Ramos (cell line): ENCODE results near the gene RAPGEF4.

Experiments
- in situ Hi-C: fragments of 300-500 bp; cut with MboI; formaldehyde crosslinking; loops from one replicate; pipeline ENCODE4 v1.14.3; 2022; ENCODE audit warnings: low sequenced_read_pairs; ENCODE audit not compliant: unreplicated experiment

The RAPGEF4 gene

GRCh38 chr2:172953970-172954852 lies 218.6 kb downstream of the RAPGEF4 start:
- in situ Hi-C loops: no loop called here

- in situ Hi-C loops: no loop called here
These were observed 219.9 kb downstream of the RAPGEF4 start for GRCh38 chr2:172955587-172955986.

GRCh38 chr2:172957734-172958133 lies 222.1 kb downstream of the RAPGEF4 start:
- in situ Hi-C loops: no loop called here

- in situ Hi-C loops: no loop called here
These were observed 226.4 kb downstream of the RAPGEF4 start for GRCh38 chr2:172962082-172962481.

- in situ Hi-C loops: no loop called here
These were observed 227.2 kb downstream of the RAPGEF4 start for GRCh38 chr2:172962824-172963223.

GRCh38 chr2:172964511-172965139 lies 229.0 kb downstream of the RAPGEF4 start:
- in situ Hi-C loops: no loop called here

- in situ Hi-C loops: no loop called here
These were observed 230.0 kb downstream of the RAPGEF4 start for GRCh38 chr2:172965433-172966212.

GRCh38 chr2:172967036-172967982 lies 231.7 kb downstream of the RAPGEF4 start:
- in situ Hi-C loops: no loop called here

- in situ Hi-C loops: no loop called here
These were observed 232.4 kb downstream of the RAPGEF4 start for GRCh38 chr2:172968061-172968469.

- in situ Hi-C loops: no loop called here
These were observed 233.5 kb downstream of the RAPGEF4 start for GRCh38 chr2:172969166-172969565.

- in situ Hi-C loops: no loop called here
These were observed 234.0 kb downstream of the RAPGEF4 start for GRCh38 chr2:172969609-172970008.

- in situ Hi-C loops: no loop called here
These were observed 235.0 kb downstream of the RAPGEF4 start for GRCh38 chr2:172970660-172971059.

GRCh38 chr2:172972005-172972619 lies 236.5 kb downstream of the RAPGEF4 start:
- in situ Hi-C loops: no loop called here

- in situ Hi-C loops: no loop called here
These were observed 239.1 kb downstream of the RAPGEF4 start for GRCh38 chr2:172974762-172975161.

- in situ Hi-C loops: no loop called here
These were observed 240.5 kb downstream of the RAPGEF4 start for GRCh38 chr2:172976116-172976515.

GRCh38 chr2:172976816-172977215 lies 241.2 kb downstream of the RAPGEF4 start:
- in situ Hi-C loops: no loop called here

- in situ Hi-C loops: no loop called here
These were observed 241.8 kb downstream of the RAPGEF4 start for GRCh38 chr2:172977270-172978062.

- in situ Hi-C loops: no loop called here
These were observed 242.4 kb downstream of the RAPGEF4 start for GRCh38 chr2:172978063-172978383.
